Inflammatory macrophage (primary cell): Measurements from ENCODE around the gene ITM2C.

Source experiments
- DNase-seq, 2 donors: peaks; one replicate each; pipeline ENCODE4 v3.0.0-alpha.2; 2020 to 2022
- total RNA-seq, 18 experiments: gene quantifications; one replicate each; lab custom pipeline; 2026; ENCODE audit warnings: mixed read lengths in 6 of 18, inconsistent platforms in 2 of 18; lab: John Stamatoyannopoulos, UW

ITM2C gene
- total RNA-seq = 0.85 to 5.7 (median 1.9) reads per million in 18 experiments

GRCh38 chr2:230864605-230865306, at the start of gene ITM2C:
Gene ITM2C, plus strand, starts transcription at chr2:230864942. Its CDS starts 84 bp downstream, at chr2:230865026.
- peak; percentile 4 to 27 for DNase-seq

GRCh38 chr2:230815088-230815487, 49.7 kb upstream of the ITM2C start:
- DNase-seq = no peak

- no peak for DNase-seq
Measured at GRCh38 chr2:230816735-230817134, 48.0 kb upstream of the ITM2C start.

- DNase-seq = no peak
Measured at GRCh38 chr2:230819433-230819832, 45.3 kb upstream of the ITM2C start.

- DNase-seq = no peak
Measured at GRCh38 chr2:230821261-230821990, 43.3 kb upstream of the ITM2C start.

- DNase-seq = no peak
Measured at GRCh38 chr2:230821991-230822520, 42.7 kb upstream of the ITM2C start.

GRCh38 chr2:230823264-230823964, 41.3 kb upstream of the ITM2C start:
- DNase-seq = no peak

- DNase-seq = peak; percentile 77 to 78
Measured at GRCh38 chr2:230824406-230824978, 40.2 kb upstream of the ITM2C start.

GRCh38 chr2:230825354-230825753, 39.4 kb upstream of the ITM2C start:
- DNase-seq = no peak

- no peak for DNase-seq
Measured at GRCh38 chr2:230827774-230828271, 36.9 kb upstream of the ITM2C start.

GRCh38 chr2:230828272-230828961, 36.3 kb upstream of the ITM2C start:
- no peak for DNase-seq

GRCh38 chr2:230829293-230829692, 35.4 kb upstream of the ITM2C start:
- DNase-seq = no peak

GRCh38 chr2:230829959-230830358, 34.8 kb upstream of the ITM2C start:
- DNase-seq = no peak

- no peak for DNase-seq
Measured at GRCh38 chr2:230830428-230830827, 34.3 kb upstream of the ITM2C start.

- DNase-seq = peak in 1 of 2 donors; percentile 5
Measured at GRCh38 chr2:230840301-230840700, 24.4 kb upstream of the ITM2C start.

- DNase-seq = no peak
Measured at GRCh38 chr2:230842473-230842872, 22.3 kb upstream of the ITM2C start.

- DNase-seq = no peak
Measured at GRCh38 chr2:230843132-230843531, 21.6 kb upstream of the ITM2C start.

GRCh38 chr2:230846360-230846759, 18.4 kb upstream of the ITM2C start:
- no peak for DNase-seq

- peak; percentile 83 to 87 for DNase-seq
Measured at GRCh38 chr2:230847883-230848388, 16.8 kb upstream of the ITM2C start.

- DNase-seq = peak; percentile 37 to 41
Measured at GRCh38 chr2:230849633-230850357, 14.9 kb upstream of the ITM2C start.

- no peak for DNase-seq
Measured at GRCh38 chr2:230850358-230850658, 14.4 kb upstream of the ITM2C start.
